MM.1S (cell line): ENCODE measurements around the gene LRRK1.

Source experiments
- CTCF ChIP-seq: fragments of 300-600 bp; sonication (generic); IDR thresholded peaks from 2 replicates; pipeline ENCODE4 v1.5.1; 2016; ENCODE audit warnings: antibody characterized with exemption, low read length, mixed read lengths
- EZH2phosphoT487 ChIP-seq: fragments of 300-600 bp; sonication (generic); IDR thresholded peaks from 2 replicates; pipeline ENCODE4 v1.6.1; 2018; ENCODE audit warnings: antibody characterized with exemption, low read length

GRCh38 chr15:101047301-101047781 is 128.2 kb downstream of the LRRK1 start:
- TF ChIP-seq CTCF: no peak
- no peak for TF ChIP-seq EZH2phosphoT487
